ENCODE measurements around the gene SPATA31D1. TPM values are rescaled to one million over a fixed set of nuclear protein-coding genes. Genes with fewer than 3 reads are reported as not detected.

SPATA31D1 gene
- total RNA-seq, 2 donors from 2014 or later = not detected

Other genes with a start within 250 kb of the SPATA31D1 start
- not detected for gene SPATA31D4, start 60.3 kb upstream of the SPATA31D1 start, total RNA-seq
- gene SPATA31D3, start 45.3 kb upstream of the SPATA31D1 start, total RNA-seq = not detected

All from activated naive CD4-positive, alpha-beta T cell treated with anti-CD3 and anti-CD28 coated beads, Interleukin-2, amount 50 U/mL, for 72 hours (primary cell).